GM18505 (cell line): ENCODE measurements around the gene BLOC1S2.
"Not testable (repeated sequence)": the region's sequence is repeated elsewhere in the genome, so short reads cannot be mapped to it uniquely, and the experiment has no call there.

Experiments used
- ATAC-seq: cut with Tn5 transposase; IDR thresholded peaks from one replicate; pipeline ENCODE4 v1.9.1; 2021; ENCODE audit not compliant: unreplicated experiment
- POLR2A ChIP-seq: IDR thresholded peaks from 4 replicates; pipeline ENCODE4 v1.6.1; 2011; ENCODE audit warnings: borderline replicate concordance; ENCODE audit not compliant: insufficient read depth, insufficient read length; ENCODE audit errors: extremely low read depth

Gene BLOC1S2

GRCh38 chr10:100306861-100307260, 20.4 kb upstream of the BLOC1S2 start:
- TF ChIP-seq POLR2A, result no peak
- no peak for ATAC-seq

- no peak for ATAC-seq
- TF ChIP-seq POLR2A, result no peak
Observed at GRCh38 chr10:100304414-100304813, 17.9 kb upstream of the BLOC1S2 start.

GRCh38 chr10:100303724-100304319, 17.3 kb upstream of the BLOC1S2 start:
- no peak for ATAC-seq
- TF ChIP-seq POLR2A, result no peak

- ATAC-seq, result not testable (repeated sequence)
Observed at GRCh38 chr10:100301123-100301522, 14.6 kb upstream of the BLOC1S2 start.

GRCh38 chr10:100297242-100297641, 10.8 kb upstream of the BLOC1S2 start:
- no peak for ATAC-seq
- no peak for TF ChIP-seq POLR2A

- no peak for ATAC-seq
- no peak for TF ChIP-seq POLR2A
Observed at GRCh38 chr10:100293066-100293465, 6.6 kb upstream of the BLOC1S2 start.

- not testable (repeated sequence) for ATAC-seq
Observed at GRCh38 chr10:100292300-100292699, 5.8 kb upstream of the BLOC1S2 start.

GRCh38 chr10:100291356-100291755, 4.9 kb upstream of the BLOC1S2 start:
- TF ChIP-seq POLR2A, result no peak
- no peak for ATAC-seq

- no peak for ATAC-seq
Observed at GRCh38 chr10:100289641-100290040, 3.2 kb upstream of the BLOC1S2 start.

GRCh38 chr10:100288196-100288595, 1.7 kb upstream of the BLOC1S2 start:
- no peak for TF ChIP-seq POLR2A
- ATAC-seq, result no peak

More at GRCh38 chr10:100289641-100290040, 3.2 kb upstream of the BLOC1S2 start:
- no peak for TF ChIP-seq POLR2A

- no peak for TF ChIP-seq POLR2A
- ATAC-seq, result no peak
Observed at GRCh38 chr10:100287756-100288155, 1.3 kb upstream of the BLOC1S2 start.

GRCh38 chr10:100285326-100285725, 1.2 kb downstream of the BLOC1S2 start:
- ATAC-seq, result not testable (repeated sequence)

- TF ChIP-seq POLR2A, result no peak
- no peak for ATAC-seq
Observed at GRCh38 chr10:100282907-100283306, 3.6 kb downstream of the BLOC1S2 start.

GRCh38 chr10:100276971-100277370, 9.5 kb downstream of the BLOC1S2 start:
- not testable (repeated sequence) for ATAC-seq
